Pancreas (tissue), 10 donors: Measurements from ENCODE around the gene PRKAG3. TPM values are rescaled to one million over a fixed set of nuclear protein-coding genes. Genes with fewer than 3 reads are reported as not detected.
A peak's percentile ranks its signal among the peaks of the same experiment; 100 is the strongest.

Experiments
- ATAC-seq, 4 donors: fragments of 200-7000 bp; cut with Tn5 transposase; one replicate each; pipeline versions ENCODE4 v1.8.0 to v1.9.1; 2020; ENCODE audit warnings: mild to moderate bottlenecking in 4 of 4, moderate library complexity in 4 of 4
- DNase-seq, 6 donors: peaks; one replicate each; pipeline ENCODE4 v3.0.0-alpha.2; 2020
- FAIRE-seq: peaks from 2 replicates; lab custom pipeline; 2012; peaks lifted over from hg19 to GRCh38; lab: Jason Lieb, UNC
- H3K27ac ChIP-seq, 4 donors: fragments of 200-600 bp; sonication (generic); 1 replicate in 3 of 4; 2 replicates in 1 of 4; pipeline versions ENCODE4 v1.5.0 to v1.8.0; 2020
- H3K27me3 ChIP-seq, 4 donors: fragments of 200-600 bp; one replicate each; pipeline ENCODE4 v1.8.0; 2021
- H3K36me3 ChIP-seq, 3 donors: fragments of 200-600 bp; sonication (generic) in 1 of 3; one replicate each; pipeline versions ENCODE4 v1.5.0 to v1.8.0; 2020 to 2021
- H3K4me1 ChIP-seq, 3 donors: fragments of 200-600 bp; one replicate each; pipeline ENCODE4 v1.8.0; 2021
- H3K4me3 ChIP-seq, 4 donors: fragments of 200-600 bp; sonication (generic) in 2 of 4; one replicate each; pipeline versions ENCODE4 v1.5.0 to v1.8.0; 2020 to 2021
- H3K9me3 ChIP-seq, 4 donors: fragments of 200-600 bp; one replicate each; pipeline ENCODE4 v1.8.0; 2021
- CTCF ChIP-seq, 4 donors: fragments of 200-600 bp; sonication (generic) in 3 of 4; IDR thresholded peaks; one replicate each; pipeline versions ENCODE4 v1.5.0 to v1.8.0; 2021; ENCODE audit warnings: antibody characterized with exemption in 4 of 4
- WGBS, 2 donors: extraction: QIAGEN DNeasy Blood & Tissue Kit; methylation state at CpG; one replicate each; pipeline ENCODE4 v1.1.7; 2013; 5-methylcytosine and 5-hydroxymethylcytosine counted together
- intact Hi-C, 3 donors: fragments of 100-400 bp; cut with DNase I; formaldehyde crosslinking; loops; one replicate each; pipeline versions ENCODE4 v1.11.1 to v1.14.2; 2022
- polyA plus RNA-seq, 2 donors: library from polyadenylated mRNA; stranded (reverse); fragments of 200-250 nt; gene quantifications; one replicate each; pipeline ENCODE4 v1.2.3, GENCODE V29; 2013
- total RNA-seq, 6 donors: library from RNA; stranded (reverse); fragmentation: NEBNext Ultra II Directional in 4 of 6; extraction: Animal tissue kit (Norgen Biotek cat#: 25700) in 4 of 6; gene quantifications; one replicate each; pipeline versions ENCODE4 v1.2.1 to v1.2.4, GENCODE V29; 2021 to 2023
- donor health status: healthy with polysubstance abuse.
- donor health status: DM: no; HTN: no; CAD: no; lungs with moderate emphysema.
- donor health status: DM: no; HTN: no; CAD: no.
- donor health status: control.
- donor health status: control.
- donor health status: Bipolar disorder and iron deficiency.
- donor health status: DM: yes; HTN: yes; CAD: no.
- donor health status: DM: no; HTN: no; CAD: no.
- donor health status: DM: no; HTN: no; CAD: no.
- donor health status: DM: yes; HTN: yes; CAD: no.

Gene PRKAG3
- total and polyA plus RNA-seq, 8 donors, result not detected

- FAIRE-seq (no peak), DNase-seq (peak in 1 of 6 donors; percentile 24), ATAC-seq (no peak)
- H3K36me3 ChIP-seq, result no peaks in the 10 kb centered on the region
- peaks cover 0 to 4% (median 1%) of the 10 kb centered on the region in 4 donors for H3K27me3 ChIP-seq
- intact Hi-C loops, result no loop called here
- no peak overlapping the region for H3K4me3 ChIP-seq
- no peaks in the 10 kb centered on the region for H3K9me3 ChIP-seq
- no peak overlapping the region for H3K27ac ChIP-seq
- no peak for TF ChIP-seq CTCF (IDR thresholded peaks at IDR 0.05)
- WGBS, 2 donors, result 69 to 75% methylated on average over 1 to 6 of the region's 6 CpGs
- peaks cover 0 to under 1% (median 0%) of the 10 kb centered on the region in 3 donors for H3K4me1 ChIP-seq
Measured at GRCh38 chr2:218865999-218866398, 34.4 kb upstream of the PRKAG3 start.

GRCh38 chr2:218865396-218865795, 33.8 kb upstream of the PRKAG3 start:
- no peak overlapping the region for H3K27ac ChIP-seq
- no peaks in the 10 kb centered on the region for H3K4me1 ChIP-seq
- H3K4me3 ChIP-seq, result no peak overlapping the region
- no peaks in the 10 kb centered on the region for H3K36me3 ChIP-seq
- TF ChIP-seq CTCF (IDR thresholded peaks at IDR 0.05), result no peak
- 67 to 69% methylated on average over 4 of the region's 4 CpGs for WGBS, 2 donors
- H3K9me3 ChIP-seq, result no peaks in the 10 kb centered on the region
- ATAC-seq, result no peak
- intact Hi-C loops, result no loop called here
- peak in 1 of 6 donors; percentile 24 for DNase-seq
- FAIRE-seq, result no peak
- H3K27me3 ChIP-seq, result no peaks in the 10 kb centered on the region

GRCh38 chr2:218863021-218863520, 31.5 kb upstream of the PRKAG3 start:
- no peaks in the 10 kb centered on the region for H3K9me3 ChIP-seq
- intact Hi-C loops, result no loop called here
- no peak for TF ChIP-seq CTCF (IDR thresholded peaks at IDR 0.05)

GRCh38 chr2:218861645-218862318, 30.2 kb upstream of the PRKAG3 start:
- WGBS, 2 donors, result 64 to 75% methylated on average over 7 of the region's 7 CpGs
- Histone ChIP-seq H3K4me3 (no peak overlapping the region), H3K27me3 (peaks cover 0 to 12% (median 0%) of the 10 kb centered on the region in 4 donors), H3K4me1 (peaks cover 0 to 2% (median 0%) of the 10 kb centered on the region in 3 donors), H3K27ac (no peak overlapping the region), H3K36me3 (no peaks in the 10 kb centered on the region), H3K9me3 (no peaks in the 10 kb centered on the region)
- no peak for TF ChIP-seq CTCF (IDR thresholded peaks at IDR 0.05)
- DNase-seq (peak in 1 of 6 donors; percentile 30), ATAC-seq (no peak), FAIRE-seq (no peak)
- intact Hi-C loops, result no loop called here

More at GRCh38 chr2:218863021-218863520, 31.5 kb upstream of the PRKAG3 start:
- peaks cover 0 to 2% (median 0%) of the 10 kb centered on the region in 3 donors for H3K4me1 ChIP-seq
- ATAC-seq, result no peak
- H3K36me3 ChIP-seq, result no peaks in the 10 kb centered on the region
- 60 to 72% methylated on average over 3 of the region's 3 CpGs for WGBS, 2 donors
- no peak for FAIRE-seq
- H3K27ac ChIP-seq, result no peak overlapping the region
- peaks cover 0 to 10% (median 0%) of the 10 kb centered on the region in 4 donors for H3K27me3 ChIP-seq
- H3K4me3 ChIP-seq, result no peak overlapping the region
- DNase-seq, result peak in 1 of 6 donors; percentile 4

- no peaks in the 10 kb centered on the region for H3K36me3 ChIP-seq
- H3K4me3 ChIP-seq, result no peak overlapping the region
- 6 to 10% methylated on average over 21 of the region's 21 CpGs for WGBS, 2 donors
- peaks cover 0 to 12% (median 0%) of the 10 kb centered on the region in 4 donors for H3K27me3 ChIP-seq
- DNase-seq (no peak), ATAC-seq (peak in 3 of 4 donors; percentile 19 to 40 (median 31)), FAIRE-seq (no peak)
- intact Hi-C loops, result no loop called here
- peaks cover 0 to 2% (median 0%) of the 10 kb centered on the region in 3 donors for H3K4me1 ChIP-seq
- H3K27ac ChIP-seq, result no peak overlapping the region
- TF ChIP-seq CTCF (IDR thresholded peaks at IDR 0.05), result no peak
- H3K9me3 ChIP-seq, result no peaks in the 10 kb centered on the region
Measured at GRCh38 chr2:218860950-218861381, 29.4 kb upstream of the PRKAG3 start.
